Measurements from ENCODE around the gene FRMD1. TPM values are rescaled to one million over a fixed set of nuclear protein-coding genes. Genes with fewer than 3 reads are reported as not detected.

The FRMD1 gene
- total RNA-seq, 1 experiment from 2014 or later = not detected

DNA sequence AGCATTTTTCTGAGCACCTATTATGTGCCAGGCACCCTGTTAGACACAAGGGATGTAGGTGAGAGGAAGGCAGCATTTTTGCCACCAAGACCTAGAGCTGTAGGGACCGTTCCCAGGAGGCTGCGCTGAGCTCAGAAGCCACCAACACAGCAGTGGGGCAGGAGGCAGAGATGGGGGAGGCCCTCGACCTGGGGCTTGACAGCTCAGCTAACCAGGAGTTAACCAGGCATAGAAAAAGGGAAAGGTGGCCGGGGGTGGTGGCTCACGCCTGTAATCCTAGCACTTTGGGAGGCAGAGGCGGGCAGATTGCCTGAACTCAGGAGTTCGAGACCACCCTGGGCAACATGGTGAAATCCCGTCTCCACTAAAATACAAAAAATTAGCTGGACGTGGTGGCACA, 52.1 kb downstream of the FRMD1 start:
- H3K79me2 ChIP-seq (ENCODE audit: insufficient read depth, low read length) = no peaks in the 10 kb centered on the region
- no peak overlapping the region for H3K27ac ChIP-seq (ENCODE audit: low read depth, low read length)
- RAD21 ChIA-PET (ENCODE audit: low non-redundant PET in 1 of 2, low total read pairs in 2 of 2, uncharacterized antibody in 2 of 2, unreplicated experiment in 2 of 2) = no interaction called here
- H2AFZ ChIP-seq (ENCODE audit: low read depth, low read length, poor library complexity, severe bottlenecking) = no peak overlapping the region
- H3K4me3 ChIP-seq (replicated peaks in 1 of 2; ENCODE audit: low read depth in 1 of 2, low read length in 2 of 2) = no peak overlapping the region
- peaks cover 7 to 13% of the 10 kb centered on the region in 2 experiments for H3K4me1 ChIP-seq (ENCODE audit: control insufficient read depth in 1 of 2, insufficient read depth in 2 of 2, low read length in 2 of 2)
- TF ChIP-seq, protein P1, sequence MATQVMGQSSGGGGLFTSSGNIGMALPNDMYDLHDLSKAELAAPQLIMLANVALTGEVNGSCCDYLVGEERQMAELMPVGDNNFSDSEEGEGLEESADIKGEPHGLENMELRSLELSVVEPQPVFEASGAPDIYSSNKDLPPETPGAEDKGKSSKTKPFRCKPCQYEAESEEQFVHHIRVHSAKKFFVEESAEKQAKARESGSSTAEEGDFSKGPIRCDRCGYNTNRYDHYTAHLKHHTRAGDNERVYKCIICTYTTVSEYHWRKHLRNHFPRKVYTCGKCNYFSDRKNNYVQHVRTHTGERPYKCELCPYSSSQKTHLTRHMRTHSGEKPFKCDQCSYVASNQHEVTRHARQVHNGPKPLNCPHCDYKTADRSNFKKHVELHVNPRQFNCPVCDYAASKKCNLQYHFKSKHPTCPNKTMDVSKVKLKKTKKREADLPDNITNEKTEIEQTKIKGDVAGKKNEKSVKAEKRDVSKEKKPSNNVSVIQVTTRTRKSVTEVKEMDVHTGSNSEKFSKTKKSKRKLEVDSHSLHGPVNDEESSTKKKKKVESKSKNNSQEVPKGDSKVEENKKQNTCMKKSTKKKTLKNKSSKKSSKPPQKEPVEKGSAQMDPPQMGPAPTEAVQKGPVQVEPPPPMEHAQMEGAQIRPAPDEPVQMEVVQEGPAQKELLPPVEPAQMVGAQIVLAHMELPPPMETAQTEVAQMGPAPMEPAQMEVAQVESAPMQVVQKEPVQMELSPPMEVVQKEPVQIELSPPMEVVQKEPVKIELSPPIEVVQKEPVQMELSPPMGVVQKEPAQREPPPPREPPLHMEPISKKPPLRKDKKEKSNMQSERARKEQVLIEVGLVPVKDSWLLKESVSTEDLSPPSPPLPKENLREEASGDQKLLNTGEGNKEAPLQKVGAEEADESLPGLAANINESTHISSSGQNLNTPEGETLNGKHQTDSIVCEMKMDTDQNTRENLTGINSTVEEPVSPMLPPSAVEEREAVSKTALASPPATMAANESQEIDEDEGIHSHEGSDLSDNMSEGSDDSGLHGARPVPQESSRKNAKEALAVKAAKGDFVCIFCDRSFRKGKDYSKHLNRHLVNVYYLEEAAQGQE (IDR thresholded peaks at IDR 0.05; ENCODE audit: low read depth) = no peak
- intact Hi-C loops (cut with micrococcal nuclease) = no loop called here
- POLR2A ChIA-PET = no interaction called here
- DNase-seq (ENCODE audit: low read depth, low spot score) (no peak), ATAC-seq (no peak)
- no peak overlapping the region for H3K4me2 ChIP-seq (ENCODE audit: low read length)
- no TSS peak for BruUV-seq (replicated peaks)
- no peaks in the 10 kb centered on the region for H3K9me2 ChIP-seq (ENCODE audit: insufficient read depth)
- H3K9me3 ChIP-seq (ENCODE audit: control insufficient read depth in 1 of 2, insufficient read depth in 1 of 2, low read depth in 1 of 2, low read length in 2 of 2) = no peaks in the 10 kb centered on the region
- H3K27me3 ChIP-seq (ENCODE audit: insufficient read depth, low read length) = no peaks in the 10 kb centered on the region
- CTCF ChIA-PET = no interaction called here
- H3K9ac ChIP-seq (ENCODE audit: low read length) = no peak overlapping the region
- no peaks in the 10 kb centered on the region for H4K20me1 ChIP-seq (ENCODE audit: insufficient read depth)
- no peaks in the 10 kb centered on the region for H3K36me3 ChIP-seq (ENCODE audit: control insufficient read depth in 1 of 2, insufficient read depth in 2 of 2, low read length in 2 of 2)

DNA sequence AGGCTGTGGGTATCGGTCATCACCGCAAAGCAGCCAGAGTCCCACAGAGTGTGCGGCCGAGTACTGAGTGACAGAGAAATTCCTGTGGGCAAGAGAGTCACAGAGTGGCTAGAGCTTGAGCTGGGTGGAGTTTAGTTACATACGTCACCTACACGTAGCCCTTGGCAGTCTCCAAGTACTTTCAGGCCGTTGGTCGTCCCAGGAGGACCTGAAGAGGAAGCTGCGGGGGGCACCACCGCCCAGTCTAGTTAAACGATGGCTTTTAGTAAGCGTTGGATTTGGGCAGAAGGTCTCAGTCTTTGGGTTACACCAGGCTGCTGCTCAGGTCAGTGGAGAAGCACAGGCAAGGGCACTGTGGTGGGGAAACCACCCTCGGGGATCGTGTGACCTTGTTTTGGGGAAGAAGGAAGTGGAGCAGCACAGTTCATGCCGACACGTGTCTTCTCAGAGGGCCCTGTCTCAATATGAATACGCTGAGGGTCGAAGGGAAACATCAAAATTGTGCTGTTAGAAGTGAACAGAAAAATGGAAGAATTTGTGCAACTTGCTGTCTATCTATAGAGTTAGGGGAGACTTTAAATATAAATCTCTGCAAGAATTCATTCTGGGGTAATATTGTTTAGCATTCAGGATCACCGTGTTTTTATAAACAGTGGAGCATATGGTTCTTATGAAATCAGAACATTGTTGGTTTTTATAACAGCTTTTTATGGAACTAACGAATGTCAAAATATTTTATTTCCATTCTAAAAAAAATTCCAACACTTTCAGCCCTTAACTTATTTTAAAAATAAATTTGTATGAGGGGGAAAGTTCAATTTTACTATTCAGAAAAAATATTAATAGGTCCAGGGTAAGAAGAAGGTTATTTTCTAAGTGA, 52.9 kb downstream of the FRMD1 start:
- no peaks in the 10 kb centered on the region for H4K20me1 ChIP-seq (ENCODE audit: insufficient read depth)
- DNase-seq (ENCODE audit: low read depth, low spot score) (no peak), ATAC-seq (no peak)
- no peak overlapping the region for H3K27ac ChIP-seq (ENCODE audit: low read depth, low read length)
- H3K9ac ChIP-seq (ENCODE audit: low read length) = no peak overlapping the region
- RAD21 ChIA-PET (ENCODE audit: low non-redundant PET in 1 of 2, low total read pairs in 2 of 2, uncharacterized antibody in 2 of 2, unreplicated experiment in 2 of 2) = no interaction called here
- 0 out of 2 replicates have a peak, but pooled peaks cover 4% of the 10 kb centered on the region for H3K27me3 ChIP-seq (ENCODE audit: insufficient read depth, low read length)
- intact Hi-C loops (cut with micrococcal nuclease) = no loop called here
- CTCF ChIA-PET = no interaction called here
- POLR2A ChIA-PET = no interaction called here
- no peaks in the 10 kb centered on the region for H3K9me2 ChIP-seq (ENCODE audit: insufficient read depth)
- H2AFZ ChIP-seq (ENCODE audit: low read depth, low read length, poor library complexity, severe bottlenecking) = no peak overlapping the region
- no peak overlapping the region for H3K4me2 ChIP-seq (ENCODE audit: low read length)
- H3K9me3 ChIP-seq (ENCODE audit: control insufficient read depth in 1 of 2, insufficient read depth in 1 of 2, low read depth in 1 of 2, low read length in 2 of 2) = no peaks in the 10 kb centered on the region
- no TSS peak for BruUV-seq (replicated peaks)
- no peak for TF ChIP-seq ZNF274 (IDR thresholded peaks at IDR 0.05; ENCODE audit: low read depth, low read length)
- TF ChIP-seq, protein P2, sequence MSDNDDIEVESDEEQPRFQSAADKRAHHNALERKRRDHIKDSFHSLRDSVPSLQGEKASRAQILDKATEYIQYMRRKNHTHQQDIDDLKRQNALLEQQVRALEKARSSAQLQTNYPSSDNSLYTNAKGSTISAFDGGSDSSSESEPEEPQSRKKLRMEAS (IDR thresholded peaks at IDR 0.05) = no peak
- no peak for TF ChIP-seq EZH2 (IDR thresholded peaks at IDR 0.05)
- TF ChIP-seq, protein P1 (IDR thresholded peaks at IDR 0.05; ENCODE audit: low read depth) = no peak
- peaks cover 7 to 13% of the 10 kb centered on the region in 2 experiments for H3K4me1 ChIP-seq (ENCODE audit: control insufficient read depth in 1 of 2, insufficient read depth in 2 of 2, low read length in 2 of 2)
- no peaks in the 10 kb centered on the region for H3K36me3 ChIP-seq (ENCODE audit: control insufficient read depth in 1 of 2, insufficient read depth in 2 of 2, low read length in 2 of 2)
- no peak overlapping the region for H3K4me3 ChIP-seq (replicated peaks in 1 of 2; ENCODE audit: low read depth in 1 of 2, low read length in 2 of 2)
- H3K79me2 ChIP-seq (ENCODE audit: insufficient read depth, low read length) = no peaks in the 10 kb centered on the region

Data from HCT116 (cell line).